Myocyte (in vitro differentiated cells): ENCODE data around the gene FSD1. TPM values are rescaled to one million over a fixed set of nuclear protein-coding genes. Genes with fewer than 3 reads are reported as not detected.
"Not testable (repeated sequence)": the region's sequence is repeated elsewhere in the genome, so short reads cannot be mapped to it uniquely, and the experiment has no call there.

ENCODE experiments used
- DNase-seq: peaks from one replicate; pipeline ENCODE4 v3.0.0-alpha.2; 2012; ENCODE audit warnings: low read depth
- total RNA-seq: library from RNA; depleted of rRNA; stranded (reverse); fragments of >200 nt; gene quantifications from 2 replicates; pipeline ENCODE4 v1.2.3, GENCODE V29; 2014

The FSD1 gene
- total RNA-seq, 1 donor from 2014 or later: 2.6 TPM

GRCh38 chr19:4284176-4284958 lies 20.0 kb upstream of the FSD1 start:
- peak; percentile 68 for DNase-seq

DNA sequence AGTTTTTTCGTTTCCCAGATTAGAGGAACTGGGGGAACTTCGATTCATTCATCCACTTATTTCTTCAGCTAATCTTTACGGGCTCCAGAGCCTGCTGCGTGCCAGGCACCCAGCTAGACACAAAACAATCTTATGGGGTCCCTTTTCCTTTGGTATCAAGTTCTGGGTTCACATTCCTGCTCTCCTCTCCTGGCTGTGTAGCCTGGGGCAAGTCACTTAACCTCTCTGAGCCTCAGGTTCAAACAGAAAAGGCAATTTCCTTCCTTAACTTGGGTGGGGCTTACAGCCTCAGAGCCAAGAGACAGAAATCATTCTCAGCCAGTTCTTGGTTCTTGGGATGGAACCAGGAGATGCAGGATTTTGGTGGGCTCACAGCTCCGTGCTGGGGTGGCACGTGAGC lies 19.4 kb upstream of the FSD1 start:
- DNase-seq: no peak

GRCh38 chr19:4286141-4286540 lies 18.3 kb upstream of the FSD1 start:
- not testable (repeated sequence) for DNase-seq

- no peak for DNase-seq
Measured at GRCh38 chr19:4288091-4288777, 16.2 kb upstream of the FSD1 start.

DNA sequence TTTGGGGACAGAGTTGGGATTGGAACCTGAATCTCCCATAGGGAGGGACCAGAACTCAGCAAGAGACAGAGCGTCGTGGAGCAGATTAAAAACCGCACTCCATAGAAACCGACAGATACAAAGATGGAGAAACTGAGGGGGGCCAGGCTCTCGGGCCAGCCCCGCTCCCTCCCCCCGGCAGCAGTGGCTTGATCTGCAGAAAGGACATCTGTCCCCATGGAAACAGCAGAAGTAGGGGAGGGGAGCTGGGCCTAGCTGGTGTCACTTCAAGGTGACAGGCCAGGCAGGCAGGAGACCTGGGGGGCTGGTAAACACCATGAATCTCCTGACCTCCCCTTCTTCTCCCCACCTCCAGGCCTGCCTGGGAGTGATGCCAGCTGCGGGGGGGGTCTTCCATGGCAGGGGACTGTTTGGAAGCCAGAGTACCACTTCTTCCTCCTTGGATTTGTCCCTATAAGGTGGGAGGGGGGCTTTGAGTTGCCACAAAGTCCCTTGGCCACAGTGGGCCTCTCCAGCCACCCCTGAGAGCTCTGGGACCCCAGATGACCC lies 13.1 kb upstream of the FSD1 start:
- no peak for DNase-seq

GRCh38 chr19:4292515-4292914 lies 11.9 kb upstream of the FSD1 start:
- DNase-seq: no peak

DNA sequence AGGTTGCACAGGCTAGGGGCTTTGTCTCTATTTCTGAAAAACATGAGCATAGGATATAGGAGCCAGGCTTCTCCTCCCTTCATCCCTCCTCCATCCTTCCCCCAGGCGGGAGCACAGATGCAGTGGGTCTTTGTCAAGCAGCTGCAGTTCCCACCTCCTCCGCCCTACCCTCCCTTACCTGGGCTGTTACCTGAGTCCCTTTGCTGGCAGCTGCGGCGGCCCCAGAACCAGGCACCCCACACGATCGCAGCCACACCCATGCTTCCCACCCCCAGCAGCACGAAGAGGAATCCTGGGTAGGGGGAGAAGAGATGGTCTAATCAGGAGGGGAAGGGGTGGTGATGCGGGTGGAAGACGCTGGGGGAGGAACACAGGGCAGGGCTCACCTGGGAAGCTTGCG lies 10.0 kb upstream of the FSD1 start:
- no peak for DNase-seq

DNA sequence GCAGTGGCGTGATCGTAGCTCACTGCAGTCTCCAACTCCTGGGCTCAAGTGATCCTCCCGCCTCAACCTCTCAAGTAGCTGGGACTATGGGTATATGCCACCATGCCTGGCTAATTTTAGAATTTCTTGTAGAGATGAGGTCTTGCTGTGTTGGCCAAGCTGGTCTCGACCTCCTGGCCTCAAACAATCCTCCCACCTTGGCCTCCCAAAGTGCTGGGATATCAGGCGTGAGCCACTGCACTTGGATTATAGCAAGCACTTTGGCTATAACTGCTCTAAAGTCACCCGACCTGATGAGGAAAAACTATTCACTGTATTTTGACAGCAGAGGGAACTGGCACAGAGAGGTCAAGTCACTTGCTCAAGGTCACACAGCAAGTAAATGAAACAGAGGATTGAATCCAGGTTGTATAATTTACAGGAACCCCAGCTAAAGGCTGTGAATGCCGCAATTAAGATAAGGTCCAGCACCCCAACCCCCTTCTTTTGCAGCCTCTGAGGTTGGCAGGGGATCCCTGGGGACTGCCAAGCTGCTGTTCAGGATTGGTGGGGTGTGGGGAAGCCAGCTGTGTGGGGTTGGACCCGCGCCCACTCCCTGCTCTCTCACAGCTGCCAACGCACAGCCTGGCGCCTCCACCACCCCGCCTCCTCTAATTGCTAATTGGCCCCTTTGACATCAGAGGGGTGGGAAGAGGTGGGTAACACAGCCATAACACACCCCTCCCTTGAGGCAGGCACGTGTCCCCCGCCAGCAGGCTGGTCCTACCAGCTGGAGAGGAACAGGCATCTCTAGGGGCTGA lies 8.2 kb upstream of the FSD1 start:
- peak; percentile 82 for DNase-seq

GRCh38 chr19:4297901-4298809 lies 6.2 kb upstream of the FSD1 start:
- no peak for DNase-seq

DNA sequence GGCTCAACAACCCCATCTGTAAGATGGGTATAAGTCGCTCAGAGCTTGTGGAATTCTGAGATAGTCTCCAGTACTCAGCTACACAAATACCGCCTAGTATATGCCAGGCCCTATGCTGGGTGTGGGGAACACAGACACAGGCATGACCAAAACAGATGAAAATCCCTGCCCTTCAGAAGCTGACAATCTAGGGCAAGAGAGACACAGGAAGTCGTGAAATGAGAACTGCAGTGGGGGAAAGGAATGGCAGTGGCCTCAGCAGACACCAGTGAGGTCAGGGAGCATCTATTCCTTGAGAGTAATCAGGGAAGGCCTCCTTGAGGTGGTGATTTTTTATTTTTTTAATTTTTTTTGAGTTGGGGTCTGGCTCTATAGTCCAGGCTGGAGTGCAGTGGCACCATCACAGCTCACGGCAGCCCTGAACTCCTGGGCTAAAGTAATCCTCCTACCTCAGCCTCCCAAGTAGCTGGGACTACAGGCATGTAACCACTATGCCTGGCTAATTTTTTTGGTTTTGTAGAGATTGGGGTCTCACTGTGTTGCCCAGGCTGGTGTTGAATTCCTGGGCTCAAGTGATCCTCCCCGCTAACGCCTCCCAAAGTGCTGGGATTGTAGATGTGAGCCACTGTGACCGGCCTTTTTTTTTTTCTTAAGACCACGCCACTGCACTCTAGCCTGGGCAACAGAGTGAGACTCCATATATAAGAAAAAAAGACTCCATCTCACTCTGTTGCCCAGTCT lies 5.4 kb upstream of the FSD1 start:
- no peak for DNase-seq

DNA sequence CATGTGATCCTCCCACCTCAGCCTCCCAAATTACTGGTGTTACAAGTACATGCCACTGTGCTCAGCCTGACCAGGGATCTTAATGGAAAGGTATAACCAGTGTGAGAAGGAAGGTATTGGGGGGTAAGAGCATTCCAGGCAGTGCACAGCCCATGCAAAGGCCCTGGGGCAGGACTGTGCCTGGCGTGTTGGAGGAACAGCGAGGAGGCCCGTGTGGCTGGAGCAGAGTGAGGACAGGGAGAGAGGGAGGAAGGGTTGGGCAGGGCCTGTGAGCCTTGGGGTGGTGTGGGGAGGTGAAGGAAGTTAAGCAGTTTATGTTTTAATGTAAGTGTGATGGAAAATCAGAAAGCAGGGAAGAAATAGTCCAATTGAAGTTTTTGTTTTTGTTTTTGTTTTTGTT lies 3.8 kb upstream of the FSD1 start:
- no peak for DNase-seq

DNA sequence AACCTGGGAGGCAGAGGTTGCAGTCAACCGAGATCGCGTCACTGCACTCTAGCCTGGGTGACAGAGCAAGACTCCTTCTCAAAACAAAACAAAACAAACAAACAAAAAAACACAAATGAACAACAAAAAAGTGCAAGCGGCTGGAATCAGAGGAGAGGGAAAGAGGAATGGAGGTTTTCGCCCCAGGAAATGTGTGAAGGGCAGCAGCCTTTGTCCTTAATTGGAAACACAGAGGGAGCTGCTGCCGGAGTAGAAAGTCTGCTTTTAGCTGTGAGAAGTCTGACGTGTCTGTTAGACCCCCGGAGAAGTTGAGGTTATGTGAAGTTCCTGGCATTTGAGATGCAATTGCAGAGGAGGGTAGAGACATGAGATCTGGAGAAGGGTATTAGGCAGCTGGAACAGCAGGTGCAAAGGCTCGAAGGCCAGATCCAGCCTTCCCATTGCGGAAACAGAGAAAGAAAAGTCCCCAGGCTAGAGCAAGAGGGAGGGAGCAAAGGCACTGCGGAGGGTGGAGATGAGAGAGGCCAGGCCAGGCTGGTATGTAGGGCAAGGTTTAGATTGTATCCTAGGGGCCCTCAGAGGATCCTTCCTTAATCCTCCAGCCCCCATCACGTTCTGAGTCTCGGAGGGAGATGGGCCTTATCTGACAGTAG lies 2.7 kb upstream of the FSD1 start:
- peak; percentile 44 for DNase-seq

- DNase-seq: no peak
Measured at GRCh38 chr19:4302243-4302640, 2.2 kb upstream of the FSD1 start, which contains the start of gene TMIGD2. Gene TMIGD2, minus strand, starts transcription at chr19:4302389. Its CDS starts 4 bp downstream, at chr19:4302385.

DNA sequence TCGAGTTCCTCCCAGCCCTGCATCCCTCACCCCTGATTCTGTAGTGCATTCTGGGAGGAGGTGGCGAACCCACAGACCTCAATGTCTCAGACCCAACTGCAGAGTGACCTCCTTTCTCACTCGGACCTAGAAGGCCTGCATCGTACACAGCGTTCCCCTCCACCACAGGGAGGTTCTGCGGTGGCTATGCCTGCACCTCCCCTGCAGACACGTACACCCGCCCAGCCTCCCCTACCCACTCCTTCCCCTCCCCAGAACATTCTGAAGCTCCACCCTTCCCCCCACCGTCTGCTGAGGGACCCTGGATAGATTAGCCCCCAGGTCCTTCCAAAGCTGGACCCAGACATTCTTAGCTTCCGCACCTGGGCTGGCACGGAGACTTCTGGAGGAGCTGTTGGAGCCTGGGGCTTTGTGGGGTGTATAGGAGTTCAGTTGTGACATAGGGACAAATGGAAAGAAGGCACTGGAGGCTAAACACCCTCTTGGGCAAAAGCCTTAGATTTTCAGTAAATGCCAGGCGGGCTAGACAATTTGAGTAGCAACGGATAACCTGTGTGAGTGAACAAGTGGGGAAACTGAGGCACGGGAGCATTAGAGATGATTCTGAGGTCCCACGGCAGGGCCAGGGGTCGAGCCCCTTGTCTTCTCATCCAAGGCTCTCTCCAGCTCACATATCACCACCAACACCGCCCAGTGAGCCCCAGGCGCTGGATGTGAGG lies 420 bp upstream of the FSD1 start:
- no peak for DNase-seq

DNA sequence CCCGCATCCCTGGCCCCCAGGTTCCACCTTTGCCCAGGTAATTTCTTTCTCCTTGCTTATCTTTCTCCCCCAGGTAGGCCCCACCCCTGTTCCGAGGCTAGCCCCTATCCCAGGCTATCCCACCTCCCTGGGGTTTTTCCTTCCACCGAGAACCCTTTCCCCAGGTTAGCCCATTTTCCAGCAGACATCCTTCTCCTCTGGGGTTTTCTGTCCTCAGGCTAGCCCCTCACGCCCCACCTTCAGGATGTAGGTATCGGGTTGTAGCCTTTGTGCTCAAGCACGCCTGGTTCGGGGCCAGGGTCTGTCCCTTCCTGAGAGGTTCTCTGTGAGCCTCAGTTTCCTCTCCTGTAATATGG lies 837 bp downstream of the FSD1 start:
- DNase-seq: no peak

- no peak for DNase-seq
Measured at GRCh38 chr19:4305659-4306058, 1.3 kb downstream of the FSD1 start.

DNA sequence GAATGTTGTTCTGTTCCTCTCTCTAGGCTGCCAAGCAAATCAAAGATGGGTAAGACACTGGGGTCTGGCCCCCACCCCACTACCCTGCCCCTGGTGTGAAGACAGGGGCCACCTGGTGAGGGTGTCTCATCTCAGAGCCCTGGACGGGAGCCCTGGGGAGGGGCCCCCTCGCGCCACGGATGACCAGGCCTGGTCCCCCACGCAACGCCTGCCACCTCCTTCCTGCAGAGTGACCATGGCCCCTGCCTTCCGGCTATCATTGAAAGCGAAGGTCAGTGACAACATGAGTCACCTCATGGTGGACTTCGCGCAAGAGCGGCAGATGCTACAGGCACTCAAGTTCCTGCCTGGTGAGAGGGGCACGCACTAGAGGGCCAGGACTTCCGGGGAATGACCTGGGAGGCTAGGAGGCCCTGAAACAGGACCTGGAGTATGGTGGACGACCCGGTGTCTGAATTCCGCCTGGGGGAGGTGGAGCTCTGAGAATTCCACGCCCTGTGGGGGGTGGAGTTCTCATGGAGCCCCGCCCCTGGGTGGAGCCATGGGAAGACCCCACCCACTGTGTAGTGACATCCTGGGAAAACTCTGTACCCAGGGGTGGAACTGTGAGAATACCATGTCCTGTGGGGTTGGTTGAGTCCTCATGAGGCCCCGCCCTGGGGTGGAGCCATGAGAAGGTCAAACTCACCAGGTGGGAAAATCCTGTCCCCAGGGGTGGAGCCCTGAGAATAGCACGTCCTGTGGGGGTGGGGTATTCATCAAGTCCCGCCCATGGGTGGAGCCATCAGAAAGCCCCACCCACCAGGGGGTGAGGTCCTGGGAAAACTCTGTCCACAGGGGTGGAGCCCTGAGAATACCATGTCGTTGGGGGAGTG lies 6.1 kb downstream of the FSD1 start:
- no peak for DNase-seq
